GM19043 (cell line): ENCODE measurements around the gene PTPRT.

Experiments used
- ATAC-seq: cut with Tn5 transposase; IDR thresholded peaks from one replicate; pipeline ENCODE4 v1.9.1; 2021; ENCODE audit warnings: low read depth; ENCODE audit not compliant: unreplicated experiment

The PTPRT gene

GRCh38 chr20:43034981-43035724 lies 154.6 kb downstream of the PTPRT start:
- no peak for ATAC-seq

DNA sequence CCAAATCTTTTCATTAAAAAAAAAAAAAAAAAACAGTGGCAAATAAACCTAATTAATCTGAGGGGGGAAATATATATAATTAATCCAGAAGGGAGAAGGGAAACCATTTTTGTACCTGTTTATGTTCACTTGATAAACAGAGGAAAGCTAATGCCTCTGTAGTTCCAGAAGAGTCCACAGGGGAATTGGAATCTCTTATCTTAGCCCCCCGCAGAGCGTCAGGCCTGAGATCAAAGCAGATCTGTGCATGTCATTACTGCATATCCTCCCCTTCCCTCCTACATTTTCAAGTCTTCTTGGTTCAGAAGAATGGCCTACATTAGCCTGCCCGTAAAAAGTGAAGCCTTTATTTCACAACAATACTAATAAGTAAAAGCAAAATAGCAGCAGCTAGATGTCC lies 157.2 kb downstream of the PTPRT start:
- no peak for ATAC-seq

DNA sequence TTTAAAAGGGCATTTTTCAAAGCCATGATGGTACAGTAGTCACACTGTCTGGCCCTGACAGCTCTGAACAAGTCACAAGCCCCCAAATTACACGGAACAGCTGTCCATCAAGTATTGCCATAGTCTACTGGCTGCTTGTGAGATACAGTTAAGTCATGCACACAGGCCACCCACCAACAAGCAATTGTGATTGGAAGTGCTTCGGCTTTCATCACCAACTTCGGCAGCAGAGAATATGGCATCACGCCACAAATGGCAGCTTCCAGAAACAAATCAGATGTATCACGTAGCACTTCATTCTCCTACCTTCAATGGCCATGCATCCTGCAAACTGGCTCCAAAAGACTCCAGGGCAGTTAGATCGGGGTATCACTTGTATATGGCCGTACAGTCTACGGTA lies 160.5 kb downstream of the PTPRT start:
- ATAC-seq: no peak

- ATAC-seq: no peak
Observed at GRCh38 chr20:43028470-43028869, 161.2 kb downstream of the PTPRT start.

- no peak for ATAC-seq
Observed at GRCh38 chr20:43023836-43024235, 165.9 kb downstream of the PTPRT start.

DNA sequence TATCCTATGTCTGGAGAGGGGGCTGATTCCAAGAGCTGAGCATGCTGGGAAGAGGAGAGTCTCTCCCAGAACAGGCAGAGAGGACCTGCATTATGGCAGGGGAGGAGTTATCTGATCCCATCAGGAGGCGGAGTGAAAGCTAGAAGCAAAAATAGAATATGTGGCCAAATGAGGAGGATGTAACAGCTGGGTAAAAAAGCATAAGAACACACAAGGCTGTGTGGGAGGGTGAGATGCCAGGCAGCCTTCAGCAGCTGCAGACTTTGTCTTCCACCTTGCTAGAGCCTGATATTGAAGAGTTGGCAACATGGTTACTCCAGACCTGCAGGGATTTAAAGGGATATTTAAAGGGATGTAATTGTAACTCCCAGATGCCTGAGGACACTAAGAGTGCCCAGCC lies 167.1 kb downstream of the PTPRT start:
- no peak for ATAC-seq

DNA sequence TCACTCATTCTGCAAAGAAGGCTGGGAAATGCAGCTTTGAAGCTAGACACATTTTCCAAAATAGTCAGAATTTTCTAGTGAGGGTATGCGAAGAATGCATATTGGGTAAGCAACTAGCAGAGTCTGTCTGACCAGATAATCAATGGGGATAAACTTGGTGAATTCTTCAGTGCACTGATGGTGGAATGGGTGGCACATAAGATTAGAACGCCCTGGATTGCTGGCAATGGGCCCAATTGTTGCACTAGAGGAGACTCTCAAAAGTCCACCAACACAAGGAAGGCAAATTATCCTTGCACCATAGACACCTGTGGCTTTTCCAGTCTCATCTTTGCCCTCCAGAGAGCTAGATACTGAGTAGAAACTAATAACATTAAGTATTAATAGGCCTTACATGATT lies 167.6 kb downstream of the PTPRT start:
- ATAC-seq: no peak

DNA sequence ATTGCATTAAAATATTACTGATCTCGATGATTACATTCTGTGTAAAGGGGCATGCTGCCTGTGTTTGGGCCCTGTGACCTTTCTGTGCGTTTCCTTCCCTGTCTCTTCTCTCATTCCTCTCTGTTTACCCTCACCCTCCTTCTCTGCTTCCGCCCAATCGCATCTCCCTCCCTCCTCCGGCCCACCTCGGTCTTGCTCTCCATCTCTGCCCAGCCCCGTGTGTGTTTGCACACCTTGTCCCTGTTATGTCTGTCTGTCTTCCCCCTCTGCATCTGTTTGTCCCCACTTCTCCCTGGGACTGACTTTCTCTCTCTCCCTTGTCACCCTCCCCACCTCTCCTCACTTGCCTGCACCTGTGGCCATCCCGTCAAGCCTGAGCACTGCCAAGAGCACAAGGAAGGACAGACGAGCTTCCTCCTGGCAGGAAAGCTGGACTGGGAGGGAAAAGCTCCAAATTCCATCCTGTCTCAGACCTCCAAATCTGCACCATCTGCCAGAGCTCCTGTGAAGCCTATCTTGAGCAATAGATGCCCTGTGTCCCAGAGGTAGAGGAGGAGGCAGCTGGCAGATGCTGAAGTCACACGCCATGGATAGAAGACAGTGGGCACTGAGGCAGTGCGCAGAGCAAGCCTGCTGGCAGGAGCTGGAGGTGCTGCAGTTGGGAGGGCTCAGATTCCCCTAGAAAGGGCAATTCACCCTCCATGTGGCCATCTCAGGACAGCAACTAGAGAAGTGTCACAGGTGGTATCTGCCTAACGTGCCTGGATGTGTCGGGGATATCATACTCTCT lies 172.3 kb downstream of the PTPRT start:
- ATAC-seq: no peak

GRCh38 chr20:43016257-43016656 lies 173.4 kb downstream of the PTPRT start:
- ATAC-seq: no peak

DNA sequence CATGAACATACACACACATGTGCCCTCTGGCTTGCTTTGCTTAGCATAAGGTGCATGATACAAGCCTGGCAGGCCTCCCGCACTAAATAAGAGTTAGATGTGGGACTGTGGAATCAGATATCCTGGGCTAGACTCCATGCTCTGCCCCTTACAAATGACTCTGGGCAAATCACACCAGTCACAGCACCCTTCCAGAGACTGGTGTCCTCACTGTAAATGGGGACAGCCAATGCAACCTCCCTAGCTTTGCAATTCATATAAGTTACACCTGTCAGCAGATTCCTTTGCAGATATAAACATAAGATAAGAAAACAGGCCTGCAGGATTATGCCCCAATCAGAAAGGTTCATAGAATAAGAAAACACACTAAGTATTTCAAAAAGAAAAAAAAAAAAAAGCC lies 174.1 kb downstream of the PTPRT start:
- no peak for ATAC-seq

DNA sequence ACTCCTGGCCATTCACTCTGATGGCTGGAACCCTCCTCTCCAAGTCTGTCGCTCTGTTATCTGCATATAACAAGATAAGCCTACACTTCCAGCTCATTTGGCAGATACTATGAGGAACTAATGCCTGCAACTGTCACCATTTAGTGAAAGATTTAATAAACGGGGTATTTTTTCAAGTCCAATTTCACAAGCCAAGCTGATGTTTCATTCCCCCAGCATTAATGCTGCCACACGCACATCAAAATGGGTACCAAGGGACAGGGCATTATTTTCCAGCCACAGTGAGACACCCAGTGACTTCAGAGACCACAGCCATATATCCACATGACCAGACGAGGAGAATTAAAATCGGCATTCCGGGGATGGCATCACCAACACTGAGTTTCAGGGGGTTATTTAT lies 175.5 kb downstream of the PTPRT start:
- no peak for ATAC-seq

DNA sequence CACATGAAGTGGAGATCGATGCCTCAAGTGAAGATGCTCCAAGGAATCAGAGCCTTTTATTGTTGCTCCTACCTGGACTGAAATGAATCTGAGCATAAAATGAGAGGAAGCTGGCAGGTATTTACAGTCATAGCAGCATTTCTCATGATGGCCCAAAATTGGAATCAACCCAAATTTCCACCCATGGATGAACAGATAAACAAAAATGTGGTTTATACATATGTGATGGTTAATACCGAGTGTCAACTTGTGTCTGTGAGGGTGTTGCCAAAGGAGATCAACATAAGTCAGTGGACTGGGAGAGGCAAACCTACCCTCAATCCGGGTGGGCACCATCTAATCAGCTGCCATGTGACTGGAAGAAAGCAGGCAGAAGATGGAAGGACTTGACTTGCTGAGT lies 178.2 kb downstream of the PTPRT start:
- ATAC-seq: no peak

DNA sequence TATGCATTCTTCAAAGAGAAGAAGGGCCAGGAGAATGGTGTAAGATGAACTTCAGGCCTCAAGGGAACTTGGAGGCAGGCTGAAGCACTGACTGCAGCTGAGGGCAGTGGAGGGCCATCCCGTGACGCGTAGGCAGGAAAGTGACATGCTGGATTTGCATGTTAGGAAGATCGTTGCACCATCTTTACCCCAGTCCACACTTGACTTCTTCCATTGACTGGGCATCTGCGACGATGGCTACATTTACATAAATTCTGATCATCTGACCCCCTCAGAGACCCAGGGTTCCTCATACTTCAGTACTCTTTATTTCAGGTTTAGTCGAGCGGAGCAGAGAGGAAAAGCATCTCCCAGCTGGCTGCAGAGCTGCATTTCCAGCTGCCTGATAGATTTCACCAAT lies 180.2 kb downstream of the PTPRT start:
- no peak for ATAC-seq

- ATAC-seq: no peak
Observed at GRCh38 chr20:43007525-43007924, 182.2 kb downstream of the PTPRT start.

DNA sequence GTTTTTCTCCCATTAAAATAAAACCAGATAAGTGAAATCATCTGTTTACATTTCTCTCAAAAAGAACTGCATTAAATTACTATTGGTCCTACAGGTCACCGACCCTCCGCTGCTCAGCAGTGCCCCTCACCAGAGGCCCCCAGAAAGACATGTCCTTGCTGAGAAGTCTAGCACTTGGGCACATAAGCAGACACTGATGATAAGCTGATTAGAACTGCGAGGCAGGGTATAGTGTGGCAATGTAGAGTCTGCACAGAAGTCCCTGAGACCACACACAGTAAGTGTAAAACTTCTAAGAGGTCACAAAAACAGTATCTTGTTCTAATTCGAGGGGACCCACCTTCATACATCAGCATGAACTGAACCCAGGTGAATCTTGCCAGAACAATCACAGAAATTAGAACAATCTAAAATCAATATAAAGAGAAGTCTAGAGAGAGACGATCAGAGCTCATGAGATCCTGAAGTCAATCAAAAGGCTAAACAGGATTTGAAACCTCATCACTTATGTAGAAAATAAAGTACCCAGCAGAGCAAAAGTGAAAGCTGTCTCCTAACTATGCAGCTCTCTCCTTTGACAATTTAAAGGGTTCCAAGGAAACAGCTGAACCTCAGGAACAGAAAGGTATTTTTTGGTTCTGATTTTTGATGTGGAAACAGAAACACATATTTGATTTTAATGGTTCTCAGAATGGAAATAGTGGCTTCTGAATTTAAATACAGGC lies 182.9 kb downstream of the PTPRT start:
- no peak for ATAC-seq

GRCh38 chr20:43003318-43003944 lies 186.3 kb downstream of the PTPRT start:
- no peak for ATAC-seq

GRCh38 chr20:42996141-42996540 lies 193.6 kb downstream of the PTPRT start:
- ATAC-seq: no peak

DNA sequence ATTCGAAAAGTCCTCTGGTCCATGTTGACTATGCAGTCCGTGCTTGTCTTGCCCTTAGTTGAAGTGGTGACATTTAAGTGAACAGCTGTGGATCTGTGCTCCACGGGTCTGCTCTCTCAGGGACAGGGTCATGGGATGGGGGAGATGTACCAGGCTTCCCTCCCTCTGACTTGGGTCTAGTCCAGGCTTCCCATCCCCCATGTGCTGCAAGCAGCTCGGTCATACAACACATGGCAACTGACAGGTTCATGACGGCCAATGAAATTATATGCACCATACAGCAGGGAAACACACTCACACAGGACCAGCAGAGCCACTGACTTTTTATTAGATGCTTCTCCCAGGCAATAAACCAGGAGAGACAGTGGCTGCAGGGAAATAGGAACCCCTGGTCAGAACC lies 201.4 kb downstream of the PTPRT start:
- ATAC-seq: no peak

- ATAC-seq: no peak
Observed at GRCh38 chr20:42987376-42988114, 202.2 kb downstream of the PTPRT start.

- ATAC-seq: no peak
Observed at GRCh38 chr20:42986143-42986773, 203.4 kb downstream of the PTPRT start.
